ENCODE results near the gene EGFL8.

Gene EGFL8

DNA sequence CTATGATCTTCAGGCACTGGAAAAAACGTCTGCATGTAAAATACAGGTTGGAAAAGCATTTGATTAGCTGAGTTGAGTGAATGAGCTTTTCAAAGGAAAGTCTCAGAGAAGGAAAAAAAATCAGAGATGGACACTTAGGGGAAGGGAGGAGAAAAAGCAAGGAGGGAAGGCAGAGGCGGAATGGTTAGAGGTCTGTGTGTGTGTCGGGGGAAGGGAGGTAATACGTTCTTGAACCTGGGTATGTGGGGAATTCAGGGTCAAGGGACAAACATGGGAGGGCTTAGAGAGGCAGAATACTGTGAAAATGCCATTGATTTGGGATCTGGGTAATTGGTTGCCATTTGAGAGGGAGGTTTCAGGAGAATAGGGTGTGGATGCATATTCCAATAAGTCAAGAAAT, 17.7 kb upstream of the EGFL8 start:
- DNase-seq (ENCODE audit: low read depth in 2 of 2) = no peak

DNA sequence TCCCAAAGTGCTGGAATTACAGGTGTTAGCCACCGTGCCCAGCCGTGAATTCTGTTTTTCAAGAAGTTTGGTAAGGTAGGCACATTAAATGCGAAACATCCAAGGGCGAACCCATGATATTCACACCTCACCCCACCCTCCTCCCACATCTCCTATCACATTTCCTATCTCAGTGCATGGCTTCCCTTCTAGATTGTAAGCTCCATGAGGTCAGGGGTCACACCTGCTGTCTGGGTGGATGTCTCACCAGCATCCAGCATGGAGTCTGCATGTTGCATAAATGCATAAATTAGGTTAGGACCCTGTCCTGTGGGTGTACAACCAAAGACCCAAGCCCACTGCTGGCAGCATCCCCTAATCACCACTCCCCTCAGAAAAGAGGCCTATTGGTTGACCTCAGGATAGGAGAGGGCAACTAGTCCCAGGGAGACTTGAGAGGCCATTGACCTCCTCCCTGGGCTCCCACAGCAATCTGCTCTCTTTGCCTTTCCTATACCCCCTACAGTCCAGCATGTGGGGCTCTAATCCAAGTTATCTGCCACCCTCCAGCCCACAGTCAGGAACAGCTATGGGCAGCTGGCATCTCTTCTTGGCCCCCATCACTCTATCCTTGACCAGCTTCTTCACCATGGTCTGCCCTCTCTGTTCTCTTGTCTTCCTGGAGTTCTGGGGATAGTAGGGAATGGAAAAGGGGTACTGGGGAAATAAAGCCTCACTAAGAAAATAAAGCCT, 16.8 kb upstream of the EGFL8 start:
- no peak for DNase-seq (ENCODE audit: low read depth in 2 of 2)

DNA sequence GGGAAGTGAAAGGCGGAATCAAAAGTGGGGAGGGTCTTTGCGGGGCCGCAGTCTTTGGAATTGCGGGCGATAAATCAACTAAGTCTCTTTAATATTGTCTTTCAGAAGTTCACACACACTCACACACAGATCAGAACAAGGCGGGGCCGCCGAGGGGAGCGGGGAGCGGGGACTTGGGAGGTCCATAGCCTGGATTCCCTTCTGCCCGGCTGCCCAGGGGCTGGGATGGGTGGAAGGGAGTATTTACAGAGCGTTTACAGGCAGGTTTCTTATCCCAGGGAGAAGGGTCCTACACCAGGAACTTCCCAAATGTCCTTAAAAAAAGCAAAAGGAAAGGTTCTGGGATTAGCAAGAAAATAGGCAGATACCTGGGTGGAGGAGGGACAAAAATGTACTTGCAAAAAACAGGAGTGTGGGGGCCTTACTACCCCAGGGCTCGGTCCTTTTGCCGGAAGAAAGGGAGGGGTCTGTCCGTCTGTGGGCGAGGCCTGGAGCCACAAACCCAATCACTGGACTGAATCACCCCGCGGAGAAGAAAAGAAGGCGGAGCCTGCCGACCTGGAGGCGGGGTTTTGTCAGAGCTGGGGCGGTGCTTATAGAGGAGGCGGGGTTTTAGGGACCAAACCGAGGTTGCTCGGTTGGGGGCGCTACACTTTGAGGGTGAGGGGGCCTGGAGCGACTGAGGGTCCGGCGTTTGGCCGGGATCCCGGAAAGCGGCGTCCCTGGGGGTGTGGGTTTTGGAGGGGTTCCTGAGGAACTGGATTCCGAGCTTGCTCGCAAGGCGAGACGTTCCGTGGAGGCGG, 15.9 kb upstream of the EGFL8 start:
- DNase-seq (ENCODE audit: low read depth in 2 of 2) = peak; percentile 31 to 32

DNA sequence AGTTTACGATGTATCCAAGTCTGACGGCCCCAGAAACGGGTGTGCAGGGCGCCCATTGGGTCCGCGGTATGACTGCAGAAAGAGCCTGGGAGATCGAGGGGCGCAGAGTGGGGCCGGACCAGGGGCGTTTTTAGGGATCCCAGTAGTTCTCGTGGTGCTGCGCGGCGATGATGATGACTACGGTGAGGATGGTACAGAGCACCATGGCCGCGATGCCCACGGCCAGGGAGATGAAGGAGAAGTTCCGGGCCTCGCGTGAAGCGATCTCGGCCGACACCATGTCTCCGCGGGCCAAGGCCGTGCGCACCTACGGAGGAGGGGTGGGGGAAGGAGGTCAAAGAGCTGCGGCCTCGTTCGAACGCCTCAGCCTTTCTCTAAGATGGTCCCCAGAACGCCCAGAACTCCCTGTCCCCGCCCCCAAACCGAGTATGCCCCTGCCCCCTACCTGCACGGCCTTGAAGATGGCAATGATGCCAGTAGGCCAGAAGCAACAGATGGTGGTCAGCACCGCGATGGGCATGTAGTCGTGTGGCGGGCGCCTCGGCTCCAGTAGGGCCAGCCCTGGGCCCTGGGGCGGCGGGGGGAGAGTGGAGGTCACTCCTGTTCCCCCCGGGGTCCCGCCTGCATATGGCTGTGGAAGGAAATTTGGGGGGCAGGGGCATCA, 15.2 kb upstream of the EGFL8 start:
- no peak for DNase-seq (ENCODE audit: low read depth in 2 of 2)

DNA sequence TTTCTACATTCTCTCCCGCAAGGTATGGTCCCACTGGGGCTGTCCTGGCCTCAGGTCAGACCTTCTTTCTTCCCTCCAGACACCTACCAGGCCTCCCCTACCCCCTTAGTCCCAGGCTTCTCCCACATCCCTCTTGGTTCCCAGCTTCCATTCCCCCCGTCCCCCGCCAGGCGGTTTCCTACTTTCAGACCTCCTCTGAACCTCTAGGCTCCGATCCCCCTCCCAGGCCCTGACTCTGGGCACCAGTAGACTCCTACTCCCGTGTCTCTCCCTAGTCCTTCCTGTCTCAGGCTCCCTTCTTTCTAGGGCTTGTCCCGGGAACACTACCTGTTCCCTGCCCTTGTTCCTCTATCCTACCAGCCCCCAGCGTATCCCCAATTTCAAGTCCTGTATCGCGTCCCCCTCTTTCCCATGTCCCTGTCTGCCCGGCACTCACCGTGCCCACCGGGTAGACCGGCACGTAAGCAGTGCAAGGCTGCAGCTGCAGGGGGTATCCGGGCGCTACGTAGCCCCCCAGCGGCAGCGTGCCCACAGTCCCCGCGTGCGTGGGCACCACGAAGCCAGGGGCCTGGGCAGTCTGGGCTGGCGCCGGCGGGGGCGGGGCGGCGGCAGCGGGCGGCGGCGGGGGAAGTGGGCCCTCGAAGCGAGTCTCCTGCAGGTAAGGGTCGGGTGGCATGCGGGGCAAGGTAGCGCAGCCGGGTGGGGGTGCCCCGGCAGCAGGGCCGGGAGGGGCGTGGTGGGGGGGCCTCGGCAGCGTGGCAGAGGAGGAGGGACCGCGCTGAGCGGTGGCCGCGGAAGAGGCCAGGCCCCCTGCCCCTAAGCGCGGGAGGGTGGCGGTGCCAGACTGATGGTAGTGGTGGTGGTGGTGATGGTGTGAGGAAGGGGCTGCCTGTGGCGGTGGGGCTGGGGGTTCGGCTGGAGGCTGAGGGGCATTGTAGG, 14.2 kb upstream of the EGFL8 start:
- no peak for DNase-seq (ENCODE audit: low read depth in 2 of 2)

DNA sequence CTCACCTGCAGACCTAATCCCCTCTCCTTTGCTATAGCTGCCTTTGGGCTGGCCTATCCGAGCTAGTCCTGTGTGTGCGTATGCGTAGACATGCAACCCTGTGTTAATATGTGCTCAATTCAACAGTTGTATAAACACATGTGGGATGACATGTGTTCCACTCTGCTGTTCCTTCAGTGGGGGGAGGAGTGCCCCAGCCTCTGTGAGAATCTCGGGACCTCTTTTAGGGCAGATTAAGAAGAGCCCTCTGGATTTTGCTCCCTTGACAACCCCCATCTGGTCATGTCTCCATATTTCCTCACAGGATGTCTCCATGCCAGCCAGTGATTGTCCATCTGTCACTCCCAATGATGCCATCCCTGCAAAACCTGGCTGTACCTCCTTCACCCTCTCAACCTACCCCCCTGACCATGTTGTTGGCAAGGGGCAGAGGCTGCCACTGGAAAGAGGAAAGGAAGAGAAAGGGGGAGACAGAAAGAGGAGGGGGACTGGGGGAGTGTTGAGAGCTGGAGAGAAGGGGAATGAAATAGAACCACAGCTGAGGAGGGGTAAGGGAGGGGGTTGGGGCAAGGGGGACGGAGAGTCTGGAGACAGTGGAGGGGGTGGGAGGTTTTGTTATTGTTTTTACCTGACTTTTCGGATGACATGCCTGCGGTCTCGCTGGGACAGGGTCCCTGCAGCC, 13.1 kb upstream of the EGFL8 start:
- DNase-seq (ENCODE audit: low read depth in 2 of 2) = no peak

DNA sequence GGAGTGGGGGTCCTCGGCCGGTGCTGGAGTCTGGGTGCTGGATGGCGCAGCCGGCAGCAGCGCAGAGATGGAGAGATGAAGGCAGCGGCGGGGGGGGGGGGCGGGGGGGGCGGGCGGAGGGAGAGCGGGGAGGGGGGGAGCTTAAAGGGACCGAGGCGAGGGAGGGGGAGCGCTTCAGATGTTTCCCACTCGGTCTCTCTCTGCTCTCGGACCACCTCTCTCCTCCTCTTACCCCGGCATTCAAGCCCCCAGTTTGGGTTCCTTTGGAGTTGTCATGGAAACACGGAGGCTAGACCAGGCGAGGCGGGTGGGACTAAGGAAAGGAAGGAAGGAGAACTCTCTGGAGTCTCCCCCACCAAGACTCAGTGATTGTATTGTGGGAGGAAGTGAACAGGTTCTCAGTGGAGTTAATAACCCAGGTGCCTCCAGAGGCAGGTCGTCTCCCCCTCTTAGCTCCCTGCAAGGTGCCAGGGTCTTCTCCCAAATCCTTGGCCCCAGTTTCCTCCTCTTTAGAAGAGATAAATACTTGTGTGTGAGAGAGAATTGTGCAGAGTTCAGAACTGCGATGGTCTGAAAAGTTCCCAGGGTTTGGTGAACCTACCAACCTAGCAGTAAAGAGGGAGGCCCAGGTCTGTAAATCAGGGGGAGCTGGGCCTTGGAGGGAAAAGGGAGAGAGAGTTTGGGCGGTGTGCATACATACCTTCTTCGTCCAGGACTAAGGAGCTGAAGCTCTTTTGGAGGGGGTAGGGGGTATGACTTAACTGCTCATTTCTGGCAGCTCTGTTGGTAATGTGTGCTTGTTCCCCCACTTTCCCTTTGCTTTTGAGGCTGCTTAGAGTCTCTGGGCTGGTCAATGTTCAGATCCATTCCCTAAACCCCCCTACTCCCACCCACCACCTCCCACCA, 12.3 kb upstream of the EGFL8 start, which contains the start of gene PRRT1:
TSS of gene PRRT1 (minus strand) at position 77 of the 906 bp plus-strand sequence. CDS start 112 bp downstream, outside the sequence.
- no peak for DNase-seq (ENCODE audit: low read depth in 2 of 2)

DNA sequence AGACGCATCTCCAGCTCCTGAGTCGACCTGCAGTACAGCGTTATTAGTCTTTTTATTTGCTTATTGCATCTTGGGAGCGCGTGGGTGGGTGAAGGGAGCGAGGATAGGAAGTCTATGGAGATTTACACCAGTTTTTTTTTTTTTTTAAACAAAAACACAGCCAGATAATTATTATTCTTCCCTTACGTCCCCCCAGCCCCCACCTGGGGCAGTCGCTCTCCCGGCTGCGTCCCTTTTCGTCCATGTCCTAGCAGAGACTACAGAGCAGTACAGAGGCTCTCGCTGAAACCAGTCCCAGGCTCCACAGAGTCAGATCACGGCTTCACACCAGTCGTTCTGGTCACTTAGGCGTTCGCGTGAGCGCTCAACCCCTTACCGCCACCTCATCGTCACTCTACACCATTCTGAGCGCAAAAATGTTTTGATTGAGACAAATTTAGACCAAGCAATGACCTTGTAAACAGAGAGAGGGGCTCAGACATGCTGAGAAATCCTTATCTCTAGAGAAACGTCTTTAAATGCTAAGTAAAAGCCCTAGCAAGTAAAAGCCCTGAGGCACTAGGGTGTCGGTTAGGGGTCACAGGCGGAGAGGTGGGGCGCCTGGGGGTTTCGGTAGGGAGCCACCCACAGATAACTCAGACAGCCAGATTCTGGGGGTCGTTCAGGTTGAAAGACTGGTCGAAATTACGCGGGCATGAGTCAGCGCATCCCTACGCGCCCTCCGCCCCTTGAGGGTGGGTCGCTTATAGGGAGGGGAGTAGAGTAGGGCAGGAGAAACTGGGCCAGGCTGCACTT, 11.4 kb upstream of the EGFL8 start:
- DNase-seq (ENCODE audit: low read depth in 2 of 2) = no peak

DNA sequence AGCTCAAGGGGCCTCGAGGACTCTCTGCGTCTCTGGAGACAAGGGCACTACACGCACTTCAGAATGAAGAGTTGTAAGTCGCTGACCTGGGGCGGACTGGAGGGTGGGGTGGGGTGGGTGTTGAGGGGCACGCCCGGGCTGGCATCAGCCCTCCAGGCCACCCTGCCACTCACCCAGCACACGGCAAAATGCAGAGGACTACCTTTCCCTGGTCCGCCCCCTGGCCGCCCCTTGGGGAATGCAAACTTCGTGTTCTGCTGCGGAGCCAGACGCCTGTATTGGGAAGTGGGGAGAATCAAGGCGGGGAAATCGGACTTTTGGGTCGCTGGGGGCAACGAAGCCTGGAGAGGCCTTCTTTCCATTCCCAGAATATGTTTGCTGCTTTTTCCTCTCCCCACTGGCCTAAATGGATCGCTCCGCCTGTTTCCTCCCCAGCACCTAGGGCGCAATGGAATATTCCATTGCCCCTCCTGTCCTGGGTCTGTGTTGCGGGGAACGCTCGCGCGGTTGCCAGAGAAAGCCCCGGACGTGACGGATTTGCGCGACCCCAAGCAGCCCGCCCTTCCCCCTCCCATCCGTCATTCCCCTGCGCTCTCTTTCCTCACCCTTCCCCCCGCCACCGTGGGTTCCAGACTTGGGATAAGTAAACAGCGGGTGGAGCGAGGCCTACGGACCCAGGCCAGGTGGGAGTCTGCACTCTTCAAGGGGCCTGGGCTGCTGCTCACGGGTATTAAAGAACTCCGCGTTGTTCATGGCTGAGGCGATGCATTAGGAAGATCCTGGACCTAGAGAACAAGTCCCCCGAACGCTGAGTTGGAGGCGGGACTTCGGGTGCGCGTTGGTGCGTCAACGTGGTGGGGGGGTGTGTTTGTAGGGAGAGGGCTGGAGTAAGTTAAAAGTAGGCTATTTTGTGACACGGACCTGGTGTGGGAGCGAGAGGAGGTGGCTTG, 10.6 kb upstream of the EGFL8 start, which contains the start of gene PPT2:
TSS of gene PPT2 (plus strand) at position 578 of the 950 bp plus-strand sequence. CDS start 454 bp downstream, outside the sequence.
- DNase-seq (ENCODE audit: low read depth in 2 of 2) = peak; percentile 58 to 59

DNA sequence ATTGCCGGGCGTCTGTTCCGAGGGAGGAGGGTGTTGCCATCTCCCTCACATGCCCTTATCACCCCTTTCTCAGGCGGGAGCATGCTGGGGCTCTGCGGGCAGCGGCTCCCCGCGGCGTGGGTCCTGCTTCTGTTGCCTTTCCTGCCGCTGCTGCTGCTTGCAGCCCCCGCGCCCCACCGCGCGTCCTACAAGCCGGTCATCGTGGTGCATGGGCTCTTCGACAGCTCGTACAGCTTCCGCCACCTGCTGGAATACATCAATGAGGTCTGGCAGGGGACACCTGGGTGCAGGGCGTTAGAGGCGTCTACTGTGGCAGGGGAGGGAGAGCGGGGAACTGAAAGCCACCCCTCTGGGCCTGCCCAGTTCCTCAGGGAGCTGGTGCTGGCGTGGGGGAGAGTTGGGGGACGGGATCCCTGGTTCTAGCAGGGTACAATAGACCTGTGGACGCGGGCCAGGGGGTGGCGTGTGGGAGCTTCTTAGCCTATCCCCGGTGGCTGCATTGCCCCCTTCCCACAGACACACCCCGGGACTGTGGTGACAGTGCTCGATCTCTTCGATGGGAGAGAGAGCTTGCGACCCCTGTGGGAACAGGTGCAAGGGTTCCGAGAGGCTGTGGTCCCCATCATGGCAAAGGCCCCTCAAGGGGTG, 9.8 kb upstream of the EGFL8 start:
- DNase-seq (ENCODE audit: low read depth in 2 of 2) = peak; percentile 33 to 37

DNA sequence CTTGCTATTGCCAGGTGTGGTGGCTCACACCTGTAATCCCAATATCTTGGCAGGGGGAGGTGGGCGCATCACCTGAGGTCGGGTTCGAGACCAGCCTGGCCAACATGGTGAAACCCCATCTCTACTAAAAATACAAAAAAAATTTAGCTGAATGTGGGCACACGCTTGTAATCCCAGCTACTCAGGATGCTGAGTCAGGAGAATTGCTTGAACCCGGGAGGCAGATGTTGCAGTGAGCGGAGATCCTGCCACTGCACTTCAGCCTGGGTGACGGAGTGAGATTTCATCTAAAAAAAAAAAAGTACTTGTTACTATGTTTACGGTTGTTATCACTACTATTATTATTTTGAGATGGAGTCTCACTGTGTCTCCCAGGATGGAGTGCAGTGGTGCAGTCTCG, 7.5 kb upstream of the EGFL8 start:
- no peak for DNase-seq (ENCODE audit: low read depth in 2 of 2)

DNA sequence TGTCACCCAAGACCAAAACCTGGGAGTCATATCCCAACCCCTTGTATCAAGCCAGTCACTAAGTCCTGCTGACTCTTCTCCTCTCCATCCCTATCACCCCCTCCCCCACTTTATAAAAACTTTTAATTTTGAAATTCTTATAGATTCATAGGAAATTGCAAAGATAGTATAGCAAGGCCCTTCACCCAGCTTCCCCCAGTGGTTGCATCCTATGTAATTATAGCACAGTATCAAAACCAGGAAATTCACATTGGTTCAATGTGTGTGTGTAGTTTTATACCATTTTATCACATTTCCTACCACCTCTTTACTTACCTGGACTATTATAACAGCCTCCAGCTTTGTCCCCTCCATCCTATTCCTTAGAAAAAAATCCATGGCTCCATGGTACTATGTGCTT, 6.3 kb upstream of the EGFL8 start:
- no peak for DNase-seq (ENCODE audit: low read depth in 2 of 2)

DNA sequence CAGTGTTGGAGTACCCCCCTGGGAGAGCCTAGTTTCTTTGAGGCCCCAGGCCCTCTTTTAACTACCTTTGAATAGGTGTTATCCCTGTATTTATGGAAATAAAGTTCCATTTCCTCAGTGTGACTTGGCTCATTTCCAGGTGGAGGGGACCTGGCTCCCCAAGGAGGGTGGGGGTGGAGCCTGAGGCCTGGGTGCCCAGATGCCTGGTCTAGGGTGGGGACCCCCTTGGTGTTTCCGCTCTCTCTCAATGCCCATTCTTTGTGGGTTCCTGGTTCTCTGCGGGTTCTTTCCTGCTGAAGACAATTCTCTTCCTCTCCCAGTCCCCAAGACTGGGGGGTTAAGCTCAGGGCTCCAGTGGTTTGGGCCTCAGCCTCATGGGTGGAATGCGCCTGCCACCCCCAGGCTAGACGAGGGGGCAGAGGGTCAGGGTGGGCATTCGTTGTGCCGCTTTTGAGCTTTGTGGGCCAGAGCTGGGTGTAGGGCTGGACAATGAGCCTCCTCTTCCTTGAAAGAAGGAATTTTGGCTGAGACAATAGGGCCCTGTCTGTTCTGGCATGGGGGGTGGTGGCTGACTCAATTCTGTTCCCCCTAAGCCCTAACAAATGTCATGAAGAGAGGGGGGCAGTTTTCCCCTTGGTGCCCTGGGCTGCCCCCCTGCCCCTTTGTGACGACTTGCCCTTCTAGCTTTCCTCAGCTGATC, 686 bp upstream of the EGFL8 start:
- DNase-seq (ENCODE audit: low read depth in 2 of 2) = no peak

DNA sequence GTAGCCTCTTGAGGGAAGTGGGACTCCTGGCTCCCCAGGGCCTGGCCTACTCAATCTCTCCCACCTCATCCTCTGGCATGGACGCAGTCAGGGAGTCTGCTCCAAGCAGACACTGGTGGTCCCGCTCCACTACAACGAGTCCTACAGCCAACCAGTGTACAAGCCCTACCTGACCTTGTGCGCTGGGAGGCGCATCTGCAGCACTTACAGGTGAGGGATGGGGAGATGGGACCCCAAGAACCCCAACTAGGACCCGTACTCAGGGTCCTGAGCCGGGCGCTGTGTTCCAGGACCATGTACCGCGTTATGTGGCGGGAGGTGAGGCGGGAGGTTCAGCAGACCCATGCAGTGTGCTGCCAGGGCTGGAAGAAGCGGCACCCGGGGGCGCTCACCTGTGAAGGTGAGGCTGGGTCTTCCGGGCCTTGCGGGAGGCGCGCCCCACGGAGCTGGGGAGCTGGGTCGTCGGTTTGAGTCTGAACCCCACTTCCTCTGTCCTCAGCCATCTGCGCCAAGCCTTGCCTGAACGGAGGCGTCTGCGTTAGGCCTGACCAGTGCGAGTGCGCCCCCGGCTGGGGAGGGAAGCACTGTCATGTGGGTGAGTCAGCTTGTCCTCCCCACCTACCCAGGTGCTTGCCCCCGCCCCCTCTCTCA, 2.1 kb downstream of the EGFL8 start:
- DNase-seq (ENCODE audit: low read depth in 2 of 2) = no peak

DNA sequence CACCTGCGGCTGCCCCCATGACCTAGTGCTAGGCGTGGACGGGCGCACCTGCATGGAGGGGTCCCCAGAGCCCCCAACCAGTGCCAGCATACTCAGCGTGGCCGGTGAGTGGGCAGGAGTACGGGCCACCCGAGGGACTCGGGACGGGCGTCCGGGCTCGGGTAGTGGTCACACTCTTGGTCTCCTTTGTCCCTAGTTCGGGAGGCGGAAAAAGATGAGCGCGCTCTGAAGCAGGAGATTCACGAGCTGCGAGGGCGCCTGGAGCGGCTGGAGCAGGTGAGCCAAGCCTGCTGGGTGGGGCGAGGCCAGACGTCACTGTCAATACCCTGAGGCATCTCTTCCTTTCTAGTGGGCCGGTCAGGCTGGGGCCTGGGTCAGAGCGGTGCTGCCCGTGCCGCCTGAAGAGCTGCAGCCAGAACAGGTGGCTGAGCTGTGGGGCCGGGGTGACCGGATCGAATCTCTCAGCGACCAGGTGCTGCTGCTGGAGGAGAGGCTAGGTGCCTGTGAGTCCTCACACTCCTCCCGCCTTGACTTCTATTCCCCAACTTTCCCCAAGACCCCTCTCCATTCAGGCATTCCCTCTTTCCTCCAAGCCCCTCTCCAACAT, 2.9 kb downstream of the EGFL8 start:
- DNase-seq (ENCODE audit: low read depth in 2 of 2) = no peak
